Bronchial epithelial cell (primary cell): ENCODE data around the gene CCDC34. TPM values are rescaled to one million over a fixed set of nuclear protein-coding genes. Genes with fewer than 3 reads are reported as not detected.
"Not testable (repeated sequence)": the region's sequence is repeated elsewhere in the genome, so short reads cannot be mapped to it uniquely, and the experiment has no call there.

ENCODE experiments used
- DNase-seq: peaks from one replicate; pipeline ENCODE4 v3.0.0-alpha.2; 2010; ENCODE audit warnings: low read depth
- FAIRE-seq: peaks from 2 replicates; lab custom pipeline; 2011; peaks lifted over from hg19 to GRCh38; lab: Jason Lieb, UNC
- H3K27me3 ChIP-seq: 2 replicates; pipeline ENCODE4 v1.5.1; 2011; ENCODE audit warnings: low read length; ENCODE audit not compliant: control insufficient read depth, insufficient read depth
- H3K36me3 ChIP-seq: 2 replicates; pipeline ENCODE4 v1.5.1; 2011; ENCODE audit warnings: low read length; ENCODE audit not compliant: control insufficient read depth, insufficient read depth
- H3K4me3 ChIP-seq: 2 replicates; pipeline ENCODE4 v1.5.1; 2011; ENCODE audit warnings: mild to moderate bottlenecking, low read depth, low read length, control low read depth
- CTCF ChIP-seq: IDR thresholded peaks from 2 replicates; pipeline ENCODE4 v1.5.1; 2011; ENCODE audit warnings: mild to moderate bottlenecking, moderate library complexity, low read length, control low read depth, inconsistent platforms; ENCODE audit not compliant: insufficient read depth, severe bottlenecking
- total RNA-seq: library from RNA; depleted of rRNA; stranded (reverse); fragments of >200 nt; gene quantifications from 2 replicates; pipeline ENCODE4 v1.2.1, GENCODE V29; 2014

Gene CCDC34
- total RNA-seq, 1 donor from 2014 or later: 1.3 TPM

- TF ChIP-seq CTCF: no peak
- no peak for DNase-seq
- FAIRE-seq: no peak
- Histone ChIP-seq H3K36me3 (no peaks in the 10 kb centered on the region), H3K27me3 (no peaks in the 10 kb centered on the region), H3K4me3 (no peak overlapping the region)
Measured at GRCh38 chr11:27339941-27340340, 23.1 kb downstream of the CCDC34 start.

- not testable (repeated sequence) for DNase-seq, FAIRE-seq, H3K4me3 ChIP-seq, H3K36me3 ChIP-seq, H3K27me3 ChIP-seq
Measured at GRCh38 chr11:27334764-27335163, 28.3 kb downstream of the CCDC34 start.

DNA sequence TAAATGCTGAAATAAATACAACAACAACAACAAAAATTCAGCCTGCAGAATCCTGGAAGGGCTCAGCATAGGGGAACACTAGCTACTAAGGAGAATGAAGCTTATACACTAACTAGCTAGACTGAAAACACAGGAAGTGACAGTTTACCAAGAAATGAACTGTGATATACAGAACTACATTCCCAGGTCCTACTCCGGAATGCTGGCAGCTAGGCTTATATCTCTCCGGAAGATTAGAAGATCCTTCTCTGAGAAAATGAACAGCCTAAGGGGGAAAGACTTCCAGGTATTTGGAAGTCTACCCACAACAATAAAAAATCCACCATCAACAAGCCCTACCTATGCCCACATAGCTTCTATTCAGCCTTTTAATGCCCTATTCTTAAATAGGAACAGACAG, 31.0 kb downstream of the CCDC34 start:
- TF ChIP-seq CTCF: no peak
- no peak overlapping the region for H3K4me3 ChIP-seq
- H3K36me3 ChIP-seq: no peaks in the 10 kb centered on the region
- no peak for DNase-seq
- no peak for FAIRE-seq
- H3K27me3 ChIP-seq: no peaks in the 10 kb centered on the region

GRCh38 chr11:27330633-27331270, 32.3 kb downstream of the CCDC34 start:
- no peaks in the 10 kb centered on the region for H3K36me3 ChIP-seq
- DNase-seq (no peak), FAIRE-seq (no peak)
- no peaks in the 10 kb centered on the region for H3K27me3 ChIP-seq
- no peak overlapping the region for H3K4me3 ChIP-seq
- no peak for TF ChIP-seq CTCF

GRCh38 chr11:27329867-27330632, 33.0 kb downstream of the CCDC34 start:
- no peaks in the 10 kb centered on the region for H3K27me3 ChIP-seq
- peak; percentile 13 for DNase-seq
- no peak for FAIRE-seq
- no peaks in the 10 kb centered on the region for H3K36me3 ChIP-seq
- no peak overlapping the region for H3K4me3 ChIP-seq
- no peak for TF ChIP-seq CTCF

- TF ChIP-seq CTCF: no peak
- FAIRE-seq (no peak), DNase-seq (no peak)
- Histone ChIP-seq H3K36me3 (no peaks in the 10 kb centered on the region), H3K4me3 (no peak overlapping the region), H3K27me3 (no peaks in the 10 kb centered on the region)
Measured at GRCh38 chr11:27328614-27329013, 34.4 kb downstream of the CCDC34 start.

DNA sequence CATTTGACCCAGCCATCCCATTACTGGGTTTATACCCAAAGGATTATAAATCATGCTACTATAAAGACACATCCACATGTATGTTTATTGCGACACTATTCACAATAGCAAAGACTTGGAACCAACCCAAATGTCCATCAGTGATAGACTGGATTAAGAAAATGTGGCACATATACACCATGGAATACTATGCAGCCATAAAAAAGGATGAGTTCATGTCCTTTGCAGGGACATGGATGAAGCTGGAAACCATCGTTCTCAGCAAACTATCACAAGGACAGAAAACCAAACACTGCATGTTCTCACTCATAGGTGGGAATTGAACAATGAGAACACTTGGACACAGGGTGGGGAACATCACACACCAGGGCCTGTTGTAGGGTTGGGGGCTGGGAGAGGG, 36.0 kb downstream of the CCDC34 start:
- not testable (repeated sequence) for H3K36me3 ChIP-seq, H3K4me3 ChIP-seq, H3K27me3 ChIP-seq, DNase-seq, FAIRE-seq

DNA sequence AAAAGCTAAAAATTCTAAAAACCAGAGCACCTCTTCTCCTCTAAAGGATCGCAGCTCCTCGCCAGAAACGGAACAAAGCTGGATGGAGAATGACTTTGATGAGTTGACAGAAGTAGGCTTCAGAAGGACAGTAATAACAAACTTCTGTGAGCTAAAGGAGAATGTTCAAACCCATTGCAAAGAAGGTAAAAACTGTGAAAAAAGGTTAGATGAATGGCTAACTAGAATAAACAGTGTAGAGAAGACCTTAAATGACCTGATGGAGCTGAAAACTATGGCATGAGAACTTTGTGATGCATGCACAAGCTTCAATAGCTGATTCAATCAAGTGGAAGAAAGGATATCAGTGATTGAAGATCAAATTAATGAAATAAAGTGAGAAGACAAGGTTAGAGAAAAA, 40.8 kb downstream of the CCDC34 start:
- DNase-seq, H3K36me3 ChIP-seq, FAIRE-seq, H3K4me3 ChIP-seq, H3K27me3 ChIP-seq: not testable (repeated sequence)

DNA sequence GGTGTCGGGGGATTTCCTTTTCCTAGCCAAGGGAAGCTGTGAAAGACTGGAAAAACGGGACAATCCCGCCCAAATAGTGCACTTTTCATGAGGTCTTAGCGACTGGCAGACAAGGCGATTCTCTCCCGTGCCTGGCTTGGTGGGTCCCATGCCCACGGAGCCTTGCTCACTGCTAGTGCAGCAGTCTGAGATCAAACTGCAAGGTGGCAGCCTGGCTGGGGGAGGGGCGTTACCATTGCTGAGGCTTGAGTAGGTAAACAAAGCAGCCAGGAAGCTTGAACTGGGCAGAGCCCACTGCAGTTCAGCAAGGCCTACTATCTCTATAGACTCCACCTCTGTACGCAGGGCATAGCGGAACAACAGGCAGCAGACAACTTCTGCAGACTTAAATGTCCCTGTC, 41.7 kb downstream of the CCDC34 start:
- FAIRE-seq, H3K27me3 ChIP-seq, H3K36me3 ChIP-seq, H3K4me3 ChIP-seq, DNase-seq: not testable (repeated sequence)
